Stomach (tissue), 19 donors: ENCODE data around the gene DPYSL4. TPM values are rescaled to one million over a fixed set of nuclear protein-coding genes. Genes with fewer than 3 reads are reported as not detected.

Experiments
- DNase-seq, 2 donors: peaks; one replicate each; pipeline versions ENCODE4 v3.0.0 to v3.0.0-alpha.2; 2013 to 2019
- H3K27ac ChIP-seq, 5 donors: fragments of 200-600 bp in 4 of 5; sonication (generic) in 4 of 5; one replicate each; pipeline ENCODE4 v1.5.1; 2013 to 2019; ENCODE audit warnings: mild to moderate bottlenecking in 1 of 5, moderate library complexity in 1 of 5
- H3K27me3 ChIP-seq, 3 donors: fragments of 200-600 bp; sonication (generic); one replicate each; pipeline ENCODE4 v1.5.1; 2017 to 2019; ENCODE audit warnings: mixed run types in 1 of 3
- H3K36me3 ChIP-seq, 4 donors: fragments of 200-600 bp; sonication (generic); 1 replicate in 3 of 4; 2 replicates in 1 of 4; pipeline ENCODE4 v1.5.1; 2016 to 2019
- H3K4me1 ChIP-seq, 4 donors: fragments of 200-600 bp; sonication (generic); one replicate each; pipeline ENCODE4 v1.5.1; 2016 to 2019
- H3K4me3 ChIP-seq, 4 donors: fragments of 200-600 bp; sonication (generic) in 3 of 4; one replicate each; pipeline ENCODE4 v1.5.1; 2016 to 2019; ENCODE audit warnings: mild to moderate bottlenecking in 1 of 4
- H3K9me3 ChIP-seq, 4 donors: fragments of 200-600 bp; sonication (generic); one replicate each; pipeline ENCODE4 v1.5.1; 2016 to 2019
- EP300 ChIP-seq: sonication (generic); formaldehyde crosslinking; IDR thresholded peaks from one replicate; pipeline ENCODE4 v1.6.1; 2017; ENCODE audit warnings: antibody characterized with exemption
- POLR2A ChIP-seq, 4 donors: fragments of 450-650 bp; IDR thresholded peaks; one replicate each; pipeline ENCODE4 v1.6.1; 2016; ENCODE audit warnings: antibody characterized with exemption in 4 of 4, control low read depth in 2 of 4, mild to moderate bottlenecking in 1 of 4, moderate library complexity in 1 of 4
- POLR2AphosphoS5 ChIP-seq, 3 donors: sonication (generic); formaldehyde crosslinking; IDR thresholded peaks; one replicate each; pipeline ENCODE4 v1.6.1; 2016; ENCODE audit warnings: antibody characterized with exemption in 3 of 3
- WGBS, 5 donors: extraction: QIAGEN DNeasy Blood & Tissue Kit in 3 of 5; methylation state at CpG; one replicate each; pipeline versions ENCODE4 v1.1.5 to v1.1.7; 2013 to 2018; 5-methylcytosine and 5-hydroxymethylcytosine counted together
- intact Hi-C: fragments of 100-400 bp; cut with DNase I; formaldehyde crosslinking; loops from one replicate; pipeline ENCODE4 v1.15.1; 2023; ENCODE audit warnings: low total_unique reads
- long read RNA-seq, 10 donors: transcript quantifications; one replicate each; lab custom pipeline, GENCODE V29; 2026
- polyA plus RNA-seq, 3 donors: library from polyadenylated mRNA; stranded (reverse); fragments of 200-250 nt; gene quantifications; one replicate each; pipeline ENCODE4 v1.2.3, GENCODE V29; 2013
- total RNA-seq, 5 donors: library from RNA; depleted of rRNA; stranded (reverse); fragments of >200 nt; gene quantifications; one replicate each; pipeline versions ENCODE4 v1.1.0 to v1.2.3, GENCODE V29; 2014 to 2016
- TF ChIP-seq, protein P1 (sequence below), 7 experiments: fragments of 450-650 bp in 4 of 7; fragments of 200-600 bp in 3 of 7; sonication (generic) in 3 of 7; IDR thresholded peaks; one replicate each; pipeline ENCODE4 v1.5.1; 2016 to 2019; ENCODE audit warnings: antibody characterized with exemption in 7 of 7, control low read depth in 2 of 7, mild to moderate bottlenecking in 1 of 7
- donor health status: healthy with polysubstance abuse.
- donor health status: Bipolar disorder and iron deficiency.
- donor health status: healthy.

Gene DPYSL4
- total RNA-seq, result 1 to 10 TPM in 1 of 5 donors, under 1 TPM in 1, not detected in 3; 0.43 to 2.0 TPM
- 1 to 10 TPM in 1 of 3 donors, under 1 TPM in 2; 0.63 to 1.7 (median 0.68) TPM for polyA plus RNA-seq
- long read RNA-seq, donor 1, result 0 reads
- long read RNA-seq, donor 2, partial matches to known transcripts, result 0 of 1 reads
- long read RNA-seq, donor 2, other reads (novel, unspliced or antisense), result 0 of 1 reads
- long read RNA-seq, donor 3, partial matches to known transcripts, result 0 of 1 reads
- long read RNA-seq, donor 3, other reads (novel, unspliced or antisense), result 0 of 1 reads
- long read RNA-seq, donor 4, result 0 reads
- long read RNA-seq, donor 5, result 0 reads
- long read RNA-seq, donor 6, result 0 reads
- long read RNA-seq, donor 7, partial matches to known transcripts, result 0 of 1 reads
- long read RNA-seq, donor 7, other reads (novel, unspliced or antisense), result 0 of 1 reads
- long read RNA-seq, donor 8, result 0 reads
- long read RNA-seq, donor 9, result 0 reads
- long read RNA-seq, donor 10, result 0 reads

DNA sequence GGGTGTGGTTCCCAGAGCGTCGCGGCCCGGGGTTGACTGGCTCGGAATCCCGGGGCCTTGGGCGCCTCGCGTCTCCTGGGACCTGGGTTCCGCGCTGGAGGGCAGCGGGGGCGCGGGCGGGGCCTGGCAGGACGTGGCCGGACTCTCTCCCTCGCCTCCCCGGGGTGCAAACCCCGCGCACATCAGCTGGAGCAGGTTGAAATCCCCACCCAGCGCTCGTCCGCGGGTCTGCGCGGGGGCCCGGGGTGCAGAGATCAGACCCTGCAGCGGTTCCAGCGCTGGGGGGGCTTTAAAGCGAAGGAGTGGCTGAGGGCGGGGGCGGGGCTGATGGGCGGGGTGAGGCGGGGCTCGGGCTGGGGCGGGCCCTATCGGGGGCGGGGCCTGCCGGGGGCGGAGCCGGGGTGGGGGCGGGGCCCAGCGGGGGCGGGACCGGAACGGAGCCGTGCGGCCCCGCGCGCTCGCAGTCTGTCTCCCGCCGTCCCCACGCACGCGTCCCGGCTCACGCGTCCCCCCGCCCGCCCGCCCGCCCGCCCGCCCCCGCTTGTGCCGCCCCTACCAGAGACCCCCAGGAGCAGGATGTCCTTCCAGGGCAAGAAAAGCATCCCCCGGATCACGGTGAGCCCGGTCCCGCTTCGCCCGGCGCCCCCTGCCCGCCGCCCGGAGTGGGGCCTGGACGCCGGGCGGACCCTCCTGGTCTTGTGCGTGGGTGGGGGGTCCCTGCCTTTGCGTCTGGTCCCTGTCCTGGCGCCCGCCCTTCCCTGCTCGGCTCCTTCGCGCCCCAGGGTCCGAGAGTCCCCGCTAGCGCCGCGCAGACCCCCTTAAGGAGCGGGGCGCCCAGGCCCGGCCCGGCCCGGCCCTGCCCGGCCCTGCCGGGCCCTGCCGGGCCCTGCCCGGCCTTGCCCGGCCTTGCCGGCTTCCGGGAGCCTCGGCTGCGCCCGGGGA, at the start of gene DPYSL4:
DPYSL4 (plus strand) TSS at position 461 of the 942 bp plus-strand sequence; CDS start at position 577, 116 bp downstream.
- Histone ChIP-seq H3K36me3 (no peaks in the 10 kb centered on the region), H3K4me3 (peak within 1 kb of the TSS; percentile 39 to 49 (median 44)), H3K27ac (no peak within 1 kb of the TSS), H3K9me3 (no peaks in the 10 kb centered on the region), H3K27me3 (peaks cover 20 to 77% (median 67%) of the 10 kb centered on the region in 3 donors), H3K4me1 (peaks cover 25 to 27% (median 26%) of the 10 kb centered on the region in 4 donors)
- 0 to 4% (median 3%) methylated on average over 5 to 107 of the region's 109 CpGs; no CpG with 5 or more reads in 1 of the 5 donors for WGBS, 5 donors
- peak in 1 of 2 donors; percentile 51 for DNase-seq
- intact Hi-C loops, result no loop called here
- TF ChIP-seq POLR2AphosphoS5 (IDR thresholded peaks at IDR 0.05), result no peak
- TF ChIP-seq EP300, result no peak
- TF ChIP-seq POLR2A (IDR thresholded peaks at IDR 0.05), result no peak
- TF ChIP-seq, protein P1, sequence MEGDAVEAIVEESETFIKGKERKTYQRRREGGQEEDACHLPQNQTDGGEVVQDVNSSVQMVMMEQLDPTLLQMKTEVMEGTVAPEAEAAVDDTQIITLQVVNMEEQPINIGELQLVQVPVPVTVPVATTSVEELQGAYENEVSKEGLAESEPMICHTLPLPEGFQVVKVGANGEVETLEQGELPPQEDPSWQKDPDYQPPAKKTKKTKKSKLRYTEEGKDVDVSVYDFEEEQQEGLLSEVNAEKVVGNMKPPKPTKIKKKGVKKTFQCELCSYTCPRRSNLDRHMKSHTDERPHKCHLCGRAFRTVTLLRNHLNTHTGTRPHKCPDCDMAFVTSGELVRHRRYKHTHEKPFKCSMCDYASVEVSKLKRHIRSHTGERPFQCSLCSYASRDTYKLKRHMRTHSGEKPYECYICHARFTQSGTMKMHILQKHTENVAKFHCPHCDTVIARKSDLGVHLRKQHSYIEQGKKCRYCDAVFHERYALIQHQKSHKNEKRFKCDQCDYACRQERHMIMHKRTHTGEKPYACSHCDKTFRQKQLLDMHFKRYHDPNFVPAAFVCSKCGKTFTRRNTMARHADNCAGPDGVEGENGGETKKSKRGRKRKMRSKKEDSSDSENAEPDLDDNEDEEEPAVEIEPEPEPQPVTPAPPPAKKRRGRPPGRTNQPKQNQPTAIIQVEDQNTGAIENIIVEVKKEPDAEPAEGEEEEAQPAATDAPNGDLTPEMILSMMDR (IDR thresholded peaks at IDR 0.05), result no peak

DNA sequence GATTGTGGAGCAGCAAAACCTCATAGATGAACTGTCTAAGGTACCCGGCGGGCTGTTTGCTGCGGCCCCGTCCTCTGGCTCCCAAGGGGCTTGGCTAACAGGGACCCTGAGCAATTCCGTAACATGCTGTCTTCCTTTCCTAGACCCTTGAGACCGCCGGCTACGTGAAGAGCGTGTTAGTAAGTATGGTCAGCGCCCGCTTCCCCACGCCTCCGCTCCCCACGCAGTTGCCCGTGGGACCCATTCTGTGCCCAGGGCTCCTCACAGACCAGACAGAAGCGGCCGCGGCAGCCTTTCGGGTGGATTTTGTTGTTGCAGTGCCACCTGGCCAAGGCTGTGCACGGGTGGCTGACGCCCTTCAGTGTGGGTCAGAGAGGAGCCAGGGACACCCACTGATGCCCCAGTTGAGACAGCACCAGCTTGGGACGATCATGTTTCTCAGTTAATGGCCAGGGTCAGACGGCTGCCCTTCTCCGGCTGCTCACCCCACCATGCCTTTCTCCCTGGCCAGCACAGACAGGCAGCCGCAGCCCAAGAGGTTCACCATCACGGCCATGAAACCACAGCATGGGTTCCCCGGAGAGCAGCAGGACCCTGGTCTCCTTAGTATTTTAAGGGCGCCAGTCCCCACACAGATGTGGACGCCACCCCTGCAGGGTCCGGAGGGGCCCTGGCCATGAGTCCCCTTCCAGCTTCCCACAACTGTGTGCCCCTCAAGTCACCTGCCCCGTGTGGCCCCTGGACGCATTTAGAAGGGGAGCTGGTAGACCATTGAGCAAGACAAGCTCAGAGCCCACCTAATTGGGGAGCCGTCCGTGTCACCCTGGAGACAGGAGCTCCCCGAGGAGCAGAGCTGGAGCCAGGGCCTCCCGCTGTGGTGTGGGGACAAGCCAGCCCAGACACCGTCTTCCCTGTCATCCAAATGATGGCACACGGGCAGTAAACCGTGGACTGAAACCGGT, 49.4 kb upstream of the DPYSL4 start:
- TF ChIP-seq EP300 (no peak), POLR2A (IDR thresholded peaks at IDR 0.05) (no peak), POLR2AphosphoS5 (IDR thresholded peaks at IDR 0.05) (no peak)
- TF ChIP-seq, protein P1 (IDR thresholded peaks at IDR 0.05), result no peak
- no peak overlapping the region for H3K27ac ChIP-seq
- no peaks in the 10 kb centered on the region for H3K36me3 ChIP-seq
- intact Hi-C loops, result no loop called here
- no peak overlapping the region for H3K4me3 ChIP-seq
- 89 to 92% (median 92%) methylated on average over 32 to 40 of the region's 40 CpGs for WGBS, 5 donors
- no peak for DNase-seq
- peaks cover 0 to 34% (median 18%) of the 10 kb centered on the region in 3 donors for H3K27me3 ChIP-seq
- H3K9me3 ChIP-seq, result no peaks in the 10 kb centered on the region
- H3K4me1 ChIP-seq, result peaks cover 0 to 3% (median 0%) of the 10 kb centered on the region in 4 donors

DNA sequence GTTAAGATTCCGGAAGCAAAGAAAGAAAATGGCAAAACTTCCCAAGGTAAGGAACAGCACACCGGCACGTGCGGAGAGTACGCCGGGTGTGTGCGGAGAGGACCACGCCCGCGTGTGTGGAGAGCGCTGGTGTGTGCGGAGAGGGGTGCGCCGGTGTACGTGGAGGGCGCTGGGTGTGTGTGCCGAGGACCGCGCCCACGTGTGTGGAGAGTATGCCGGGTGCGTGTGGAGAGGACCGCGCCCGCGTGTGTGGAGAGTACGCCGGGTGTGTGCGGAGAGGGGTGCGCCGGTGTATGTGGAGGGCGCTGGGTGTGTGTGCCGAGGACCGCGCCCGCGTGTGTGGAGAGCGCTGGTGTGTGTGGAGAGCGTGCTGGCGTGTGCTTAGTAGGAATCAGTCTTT, 48.6 kb upstream of the DPYSL4 start:
- 88 to 91% (median 90%) methylated on average over 40 of the region's 40 CpGs for WGBS, 5 donors
- Histone ChIP-seq H3K4me1 (peaks cover 0 to 7% (median 0%) of the 10 kb centered on the region in 4 donors), H3K27ac (no peak overlapping the region), H3K36me3 (no peaks in the 10 kb centered on the region), H3K4me3 (no peak overlapping the region), H3K9me3 (no peaks in the 10 kb centered on the region), H3K27me3 (peaks cover 0 to 34% (median 20%) of the 10 kb centered on the region in 3 donors)
- intact Hi-C loops, result no loop called here
- TF ChIP-seq POLR2A (IDR thresholded peaks at IDR 0.05) (no peak), POLR2AphosphoS5 (IDR thresholded peaks at IDR 0.05) (no peak)
- no peak for DNase-seq

DNA sequence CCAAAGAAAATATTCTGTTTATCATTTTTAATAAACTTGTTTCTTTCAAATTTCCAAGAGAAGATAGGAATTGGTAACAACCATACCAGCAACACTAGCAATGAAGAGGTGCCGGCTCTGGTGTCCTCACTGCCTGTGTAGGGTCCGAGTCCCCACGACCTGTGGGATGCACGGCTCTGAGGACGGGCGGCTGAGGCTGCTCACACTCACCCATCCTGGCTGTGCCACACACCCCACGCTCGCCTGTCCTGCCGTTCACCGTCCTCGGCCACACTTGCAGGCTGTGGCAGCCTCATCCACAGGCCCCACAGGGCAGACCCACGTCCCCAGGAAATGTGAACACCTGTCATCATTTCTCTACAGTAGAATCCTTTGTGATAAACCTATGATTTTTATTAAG, 48.2 kb upstream of the DPYSL4 start:
- peaks cover 0 to 33% (median 18%) of the 10 kb centered on the region in 3 donors for H3K27me3 ChIP-seq
- H3K4me1 ChIP-seq, result peaks cover 0 to 7% (median 0%) of the 10 kb centered on the region in 4 donors
- no peaks in the 10 kb centered on the region for H3K9me3 ChIP-seq
- no peak for DNase-seq
- H3K27ac ChIP-seq, result no peak overlapping the region
- no peak overlapping the region for H3K4me3 ChIP-seq
- intact Hi-C loops, result no loop called here
- TF ChIP-seq, protein P1 (IDR thresholded peaks at IDR 0.05), result no peak
- no peak for TF ChIP-seq EP300
- TF ChIP-seq POLR2A (IDR thresholded peaks at IDR 0.05), result no peak
- TF ChIP-seq POLR2AphosphoS5 (IDR thresholded peaks at IDR 0.05), result no peak
- 84 to 89% (median 85%) methylated on average over 10 to 12 of the region's 12 CpGs for WGBS, 5 donors
- no peaks in the 10 kb centered on the region for H3K36me3 ChIP-seq
